Stimulated activated CD4-positive, alpha-beta T cell treated with anti-CD3 and anti-CD28 coated beads, Interleukin-4, amount 100 ng/mL, for 4 hours (primary cell): ENCODE measurements around the gene DGKD.
A peak's percentile ranks its signal among the peaks of the same experiment; 100 is the strongest.

Source experiments
- DNase-seq, 2 experiments: peaks; one replicate each; pipeline ENCODE4 v3.0.0-alpha.2; 2020

The DGKD gene

DNA sequence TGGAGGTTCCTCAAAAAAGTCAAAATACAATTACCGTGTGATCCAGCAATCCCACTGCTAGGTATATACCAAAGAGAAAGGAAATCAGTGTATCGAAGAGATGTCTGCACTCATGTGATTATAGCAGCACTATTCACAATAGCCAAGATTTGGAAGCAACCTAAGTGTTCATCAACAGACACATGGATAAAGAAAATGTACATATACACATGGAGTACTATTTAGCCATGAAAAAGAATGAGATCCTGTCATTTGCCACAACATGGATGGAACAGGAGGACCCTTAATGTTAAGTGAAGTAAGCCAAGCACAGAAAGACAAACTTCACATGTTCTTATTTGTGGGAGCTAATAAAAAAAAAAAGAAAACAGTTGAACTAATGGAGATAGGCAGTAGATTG, 78.7 kb downstream of the DGKD start:
- no peak for DNase-seq

- DNase-seq: no peak
These were observed 79.5 kb downstream of the DGKD start for GRCh38 chr2:233433794-233434193.

- DNase-seq: no peak
These were observed 80.5 kb downstream of the DGKD start for GRCh38 chr2:233434666-233435330.

- DNase-seq: no peak
These were observed 81.3 kb downstream of the DGKD start for GRCh38 chr2:233435436-233436190.

- DNase-seq: no peak
These were observed 81.9 kb downstream of the DGKD start for GRCh38 chr2:233436191-233436581.

DNA sequence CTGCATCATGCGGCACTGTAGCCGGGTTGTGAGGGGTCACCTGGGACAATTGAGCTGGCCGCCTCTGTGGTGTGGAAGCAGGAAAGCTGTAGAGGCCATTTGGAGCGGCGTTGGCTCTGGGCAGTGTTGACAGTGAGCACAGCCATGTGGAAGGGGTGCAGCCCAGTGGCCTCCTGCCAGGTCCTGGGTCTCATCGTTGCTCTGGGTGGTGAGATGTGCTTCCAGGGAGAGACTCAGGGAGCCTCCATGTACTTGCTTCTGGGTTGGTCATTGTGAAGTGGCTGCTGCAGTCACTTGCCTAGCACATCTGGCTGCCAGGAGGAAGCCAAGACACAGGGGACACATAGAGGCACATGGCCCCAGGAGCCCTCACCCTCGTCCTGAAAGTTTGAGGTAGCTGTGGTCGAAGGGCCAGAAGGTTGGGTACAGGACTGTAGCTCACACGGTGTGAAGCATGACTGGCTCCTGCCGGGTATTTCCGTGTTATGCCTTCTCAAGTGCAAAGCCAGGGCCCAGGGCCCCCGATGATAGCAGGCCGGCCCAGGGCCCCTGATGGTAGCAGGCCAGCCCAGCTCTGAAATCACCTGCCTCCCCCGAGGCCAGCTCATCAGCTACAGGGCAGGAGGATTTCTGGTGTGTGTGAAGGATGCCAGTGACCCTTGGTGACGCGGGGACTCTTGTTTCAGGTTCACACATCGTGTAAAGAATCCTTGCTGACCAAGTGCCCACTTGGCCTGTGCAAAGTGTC, 82.6 kb downstream of the DGKD start:
- DNase-seq: no peak

GRCh38 chr2:233437439-233437955, 83.2 kb downstream of the DGKD start:
- DNase-seq: no peak

DNA sequence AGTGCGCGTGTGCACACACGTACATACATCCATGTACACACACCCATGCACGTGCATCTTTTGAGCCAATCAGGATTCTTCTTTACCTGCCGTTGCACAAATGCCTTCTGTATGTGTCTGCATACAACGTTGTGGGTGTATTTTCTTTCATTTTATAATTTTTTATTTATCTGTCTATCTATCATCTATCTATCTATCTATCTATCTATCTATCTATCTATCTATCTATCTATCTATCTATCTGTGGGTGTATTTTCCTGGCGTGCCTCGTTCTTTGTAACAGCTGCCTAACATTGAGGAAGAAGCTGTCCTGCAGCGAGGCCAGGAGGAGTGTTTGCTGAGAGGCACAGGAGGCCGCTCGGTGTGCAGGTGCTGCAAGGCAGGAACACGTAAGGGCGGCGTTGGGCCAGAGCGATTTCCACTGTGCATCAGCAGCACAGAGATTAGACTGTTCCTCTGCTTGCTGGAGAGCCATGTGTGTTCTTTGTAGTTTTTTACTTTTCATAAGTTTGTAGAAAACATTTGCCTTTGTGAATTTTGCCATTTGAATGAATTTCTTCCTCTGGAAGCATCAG, 84.4 kb downstream of the DGKD start:
- no peak for DNase-seq

DNA sequence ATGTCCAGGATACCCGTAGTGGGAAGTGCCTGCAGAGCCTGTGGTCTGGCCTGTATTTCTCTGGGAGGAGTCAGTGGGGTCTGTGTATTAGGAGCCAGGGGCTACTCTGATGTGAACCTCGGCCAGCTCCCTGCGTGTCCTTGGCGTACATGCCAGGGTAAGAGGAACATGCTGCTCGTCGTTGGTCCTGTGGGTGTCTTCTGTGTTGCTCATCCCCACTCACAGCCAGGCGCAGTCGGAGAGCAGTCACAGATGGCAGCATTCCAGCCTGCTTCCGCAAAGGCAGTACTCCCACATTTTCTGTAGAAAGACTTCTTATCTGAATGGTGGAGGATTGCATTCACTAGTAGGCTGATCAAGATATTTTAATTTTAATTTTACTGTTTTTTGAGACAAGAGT, 84.9 kb downstream of the DGKD start:
- DNase-seq: no peak

DNA sequence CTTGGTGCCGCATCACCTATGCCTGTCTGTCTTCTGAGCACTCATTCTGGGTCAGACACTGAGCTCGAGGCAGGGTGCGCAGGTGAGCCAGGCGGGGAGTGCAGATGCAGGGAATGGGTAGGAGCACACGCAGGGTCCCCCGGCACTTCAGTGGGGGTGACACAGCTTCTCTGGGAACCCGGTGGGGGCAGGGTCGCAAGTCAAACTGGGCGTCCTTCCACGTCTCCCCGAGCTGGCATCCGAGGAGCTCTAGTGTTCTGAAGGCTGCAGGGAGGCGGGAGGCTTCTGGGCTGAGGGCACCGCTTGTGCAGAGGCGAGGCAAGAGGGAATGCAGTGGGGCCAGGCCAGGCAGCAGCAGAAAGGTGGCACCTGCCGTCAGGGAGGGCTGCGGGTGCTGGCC, 86.0 kb downstream of the DGKD start:
- no peak for DNase-seq

- no peak for DNase-seq
These were observed 86.4 kb downstream of the DGKD start for GRCh38 chr2:233440714-233441113.

GRCh38 chr2:233441161-233442027, 87.1 kb downstream of the DGKD start:
- DNase-seq: no peak

- DNase-seq: no peak
These were observed 87.7 kb downstream of the DGKD start for GRCh38 chr2:233442028-233442310.

DNA sequence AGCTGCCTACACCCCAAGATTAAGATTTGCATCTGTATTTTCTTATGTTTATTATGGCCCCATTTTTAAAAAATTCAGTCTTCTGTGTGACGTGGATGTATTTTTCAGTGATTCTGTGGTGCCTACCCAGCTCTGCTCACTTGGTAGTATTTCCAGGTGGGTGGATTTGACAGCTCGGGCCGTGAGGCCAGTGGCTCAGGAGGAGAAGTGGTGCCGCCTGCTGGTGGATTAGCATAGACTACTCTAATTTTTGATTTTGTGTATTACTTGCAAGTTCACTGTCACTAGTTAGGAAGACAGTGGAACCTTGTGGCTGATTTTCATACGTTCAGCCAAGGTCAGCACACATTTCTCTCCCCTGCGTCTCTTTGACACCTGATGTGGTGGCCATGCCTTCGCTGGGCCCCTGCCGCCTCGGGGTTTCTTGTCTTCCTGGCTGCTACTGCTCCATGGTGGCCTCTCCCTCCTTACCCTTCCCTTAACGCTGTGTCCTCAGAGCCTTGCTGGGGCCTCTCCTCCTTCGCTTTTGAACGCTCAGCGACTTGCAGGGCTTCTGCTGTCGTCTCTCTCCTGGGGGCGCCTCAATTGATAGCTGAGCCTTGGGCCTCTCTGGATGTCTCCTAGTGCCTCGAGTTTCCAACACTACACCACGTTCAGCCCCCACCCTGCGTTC, 89.4 kb downstream of the DGKD start:
- peak; percentile 75 to 81 for DNase-seq

- DNase-seq: no peak
These were observed 90.2 kb downstream of the DGKD start for GRCh38 chr2:233444501-233444900.

DNA sequence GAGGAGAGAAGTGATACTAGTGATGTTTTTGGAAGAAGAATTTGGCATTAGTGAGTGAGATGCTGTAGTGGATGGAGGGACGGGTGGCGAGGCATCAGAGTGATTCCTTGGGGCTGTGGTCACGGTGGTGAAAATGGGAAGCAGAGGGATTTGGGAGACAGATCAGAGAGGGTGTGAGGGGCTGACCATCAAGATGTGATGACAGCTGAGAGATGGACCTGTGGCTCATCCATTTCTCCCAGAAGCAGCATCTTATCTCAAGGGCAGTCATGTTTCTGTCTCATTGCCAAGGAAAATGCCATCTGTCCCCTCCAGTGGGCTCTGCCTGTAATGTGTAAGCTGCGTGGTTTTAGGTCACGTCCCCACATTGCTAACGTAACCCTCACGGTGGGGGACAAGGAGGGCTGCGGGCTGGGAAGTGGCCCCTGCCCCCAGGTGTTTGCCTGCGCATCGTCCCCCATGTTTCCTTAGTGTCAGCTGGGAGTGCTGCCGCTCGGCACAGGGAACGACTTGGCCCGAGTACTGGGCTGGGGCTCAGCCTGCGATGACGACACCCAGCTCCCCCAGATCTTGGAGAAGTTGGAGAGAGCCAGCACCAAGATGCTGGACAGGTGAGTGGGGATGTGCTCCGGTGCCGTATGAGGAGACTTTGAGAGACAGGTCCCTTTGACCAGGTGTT, 91.0 kb downstream of the DGKD start:
- DNase-seq: no peak

GRCh38 chr2:233446121-233446520, 91.8 kb downstream of the DGKD start:
- no peak for DNase-seq

GRCh38 chr2:233446606-233447305, 92.5 kb downstream of the DGKD start:
- no peak for DNase-seq

GRCh38 chr2:233447506-233448219, 93.4 kb downstream of the DGKD start:
- DNase-seq: no peak

GRCh38 chr2:233448220-233448559, 93.9 kb downstream of the DGKD start:
- DNase-seq: no peak
